MM.1S (cell line): ENCODE data around the gene IL12A.

Experiments used
- DNase-seq: peaks from one replicate; pipeline ENCODE4 v3.0.0-alpha.2; 2015
- H2AFZ ChIP-seq: fragments of 300-600 bp; sonication (generic); 2 replicates; pipeline ENCODE4 v1.6.0; 2016; ENCODE audit warnings: antibody characterized with exemption, low read length
- H3F3A ChIP-seq: fragments of 300-600 bp; sonication (generic); 2 replicates; pipeline ENCODE4 v1.6.1; 2016; ENCODE audit warnings: mild to moderate bottlenecking, antibody characterized with exemption, low read length, moderate library complexity, mixed read lengths; ENCODE audit not compliant: insufficient read depth
- H3K27ac ChIP-seq: fragments of 300-600 bp; sonication (generic); 2 replicates; pipeline ENCODE4 v1.5.1; 2016; ENCODE audit warnings: mild to moderate bottlenecking, low read length
- H3K27me3 ChIP-seq: fragments of 300-600 bp; sonication (generic); replicated peaks from 2 replicates; pipeline ENCODE4 v1.6.0; 2016; ENCODE audit warnings: low read length; ENCODE audit not compliant: insufficient read depth
- H3K36me3 ChIP-seq: fragments of 300-600 bp; sonication (generic); replicated peaks from 2 replicates; pipeline ENCODE4 v1.6.1; 2016; ENCODE audit warnings: mild to moderate bottlenecking, low read length, mixed read lengths; ENCODE audit not compliant: insufficient read depth
- H3K4me1 ChIP-seq: fragments of 300-600 bp; sonication (generic); 2 replicates; pipeline ENCODE4 v1.6.1; 2016; ENCODE audit warnings: low read length, mixed read lengths
- H3K4me2 ChIP-seq: fragments of 300-600 bp; sonication (generic); 2 replicates; pipeline ENCODE4 v1.6.0; 2016; ENCODE audit warnings: low read depth, low read length
- H3K4me3 ChIP-seq: fragments of 300-600 bp; sonication (generic); 2 replicates; pipeline ENCODE4 v1.5.1; 2016; ENCODE audit warnings: low read length, mixed read lengths
- H3K79me2 ChIP-seq: fragments of 300-600 bp; sonication (generic); 2 replicates; pipeline ENCODE4 v1.6.1; 2016; ENCODE audit warnings: mixed run types, low read length, mixed read lengths
- H3K9ac ChIP-seq: fragments of 300-600 bp; sonication (generic); 2 replicates; pipeline ENCODE4 v1.6.1; 2016; ENCODE audit warnings: low read length, mixed read lengths
- H3K9me2 ChIP-seq: fragments of 300-600 bp; sonication (generic); replicated peaks from 2 replicates; pipeline ENCODE4 v1.6.1; 2016; ENCODE audit warnings: mild to moderate bottlenecking, low read length, mixed read lengths; ENCODE audit not compliant: insufficient read depth
- H3K9me3 ChIP-seq: fragments of 300-600 bp; sonication (generic); replicated peaks from 2 replicates; pipeline ENCODE4 v1.6.1; 2016; ENCODE audit warnings: mild to moderate bottlenecking, low read length, mixed read lengths; ENCODE audit not compliant: insufficient read depth
- H4K20me1 ChIP-seq: fragments of 300-600 bp; sonication (generic); 2 replicates; pipeline ENCODE4 v1.6.1; 2016; ENCODE audit warnings: mild to moderate bottlenecking, low read length, moderate library complexity, mixed read lengths; ENCODE audit not compliant: insufficient read depth
- CTCF ChIP-seq: fragments of 300-600 bp; sonication (generic); IDR thresholded peaks from 2 replicates; pipeline ENCODE4 v1.5.1; 2016; ENCODE audit warnings: antibody characterized with exemption, low read length, mixed read lengths
- EZH2 ChIP-seq: fragments of 300-600 bp; sonication (generic); optimal IDR thresholded peaks from 2 replicates; pipeline ENCODE3; 2017; ENCODE audit warnings: low read depth, mild to moderate bottlenecking, antibody characterized with exemption, low read length, mixed read lengths
- EZH2phosphoT487 ChIP-seq: fragments of 300-600 bp; sonication (generic); IDR thresholded peaks from 2 replicates; pipeline ENCODE4 v1.6.1; 2018; ENCODE audit warnings: antibody characterized with exemption, low read length

Gene IL12A

GRCh38 chr3:159982442-159982974 lies 6.1 kb upstream of the IL12A start:
- DNase-seq: no peak
- Histone ChIP-seq H3K4me1 (peaks cover 12% of the 10 kb centered on the region), H3K9ac (no peak overlapping the region), H3K79me2 (no peaks in the 10 kb centered on the region), H3K4me2 (no peak overlapping the region), H4K20me1 (no peaks in the 10 kb centered on the region), H2AFZ (no peak overlapping the region), H3K27me3 (no peaks in the 10 kb centered on the region), H3K9me2 (no peaks in the 10 kb centered on the region), H3F3A (peaks cover 16% of the 10 kb centered on the region), H3K4me3 (no peak overlapping the region), H3K9me3 (no peaks in the 10 kb centered on the region), H3K27ac (no peak overlapping the region), H3K36me3 (no peaks in the 10 kb centered on the region)
- no peak for TF ChIP-seq CTCF
- TF ChIP-seq EZH2phosphoT487: no peak
- TF ChIP-seq EZH2: no peak

GRCh38 chr3:159987291-159987711 lies 1.3 kb upstream of the IL12A start:
- 0 out of 2 replicates have a peak, but pooled peaks cover 7% of the 10 kb centered on the region for H3F3A ChIP-seq
- H3K27me3 ChIP-seq: no peaks in the 10 kb centered on the region
- H4K20me1 ChIP-seq: no peaks in the 10 kb centered on the region
- H3K27ac ChIP-seq: no peak overlapping the region
- H3K9ac ChIP-seq: no peak overlapping the region
- H3K9me2 ChIP-seq: no peaks in the 10 kb centered on the region
- H2AFZ ChIP-seq: no peak overlapping the region
- H3K79me2 ChIP-seq: peaks cover 17% of the 10 kb centered on the region
- H3K4me3 ChIP-seq: no peak overlapping the region
- H3K9me3 ChIP-seq: no peaks in the 10 kb centered on the region
- no peak for TF ChIP-seq EZH2phosphoT487
- peak; percentile 41 for TF ChIP-seq CTCF
- no peak for TF ChIP-seq EZH2
- DNase-seq: peak; percentile 54
- no peak overlapping the region for H3K4me2 ChIP-seq
- no peaks in the 10 kb centered on the region for H3K36me3 ChIP-seq
- peaks cover 12% of the 10 kb centered on the region for H3K4me1 ChIP-seq

GRCh38 chr3:159989973-159990846 lies 1.6 kb downstream of the IL12A start:
- H2AFZ ChIP-seq: no peak overlapping the region

More at GRCh38 chr3:159989973-159990846, 1.6 kb downstream of the IL12A start:
- Histone ChIP-seq H3K4me2 (peak overlapping the region; percentile 56), H3K4me1 (peaks cover 12% of the 10 kb centered on the region), H3K27me3 (no peaks in the 10 kb centered on the region), H3K9me2 (no peaks in the 10 kb centered on the region), H3K4me3 (peak overlapping the region; percentile 86; the same call in 1 of the 2 replicates), H3K36me3 (0 out of 2 replicates have a peak, but pooled peaks cover under 1% of the 10 kb centered on the region), H3K79me2 (peaks cover 17% of the 10 kb centered on the region), H3K27ac (no peak overlapping the region), H3K9ac (peak overlapping the region; percentile 81; the same call in 1 of the 2 replicates), H3F3A (0 out of 2 replicates have a peak, but pooled peaks cover 7% of the 10 kb centered on the region), H3K9me3 (no peaks in the 10 kb centered on the region), H4K20me1 (no peaks in the 10 kb centered on the region)
- TF ChIP-seq CTCF (peak; percentile 28; the same call in 1 of the 2 replicates), EZH2 (no peak), EZH2phosphoT487 (no peak)
- no peak for DNase-seq
